Psoas muscle (tissue), 8 donors: ENCODE data around the gene WIPF1. TPM values are rescaled to one million over a fixed set of nuclear protein-coding genes. Genes with fewer than 3 reads are reported as not detected.

Experiments used
- ATAC-seq, 4 donors: fragments of 200-7000 bp; cut with Tn5 transposase; one replicate each; pipeline ENCODE4 v1.9.1; 2020; ENCODE audit warnings: moderate library complexity in 3 of 4, mild to moderate bottlenecking in 2 of 4
- DNase-seq, 2 donors: peaks; one replicate each; pipeline ENCODE4 v3.0.0-alpha.2; 2020
- H3K27ac ChIP-seq: fragments of 200-600 bp; one replicate; pipeline ENCODE4 v1.8.0; 2022
- H3K27me3 ChIP-seq, 3 donors: fragments of 200-600 bp in 1 of 3; one replicate each; pipeline versions ENCODE4 v1.6.1 to v1.8.0; 2013 to 2022; ENCODE audit warnings: low read length in 2 of 3, mild to moderate bottlenecking in 2 of 3, moderate library complexity in 1 of 3; ENCODE audit not compliant: insufficient read depth in 3 of 3
- H3K36me3 ChIP-seq, 2 donors: fragments of 200-600 bp in 1 of 2; one replicate each; pipeline versions ENCODE4 v1.6.1 to v1.8.0; 2013 to 2022; ENCODE audit warnings: low read depth in 1 of 2, mild to moderate bottlenecking in 1 of 2, moderate library complexity in 1 of 2; ENCODE audit not compliant: insufficient read depth in 1 of 2
- H3K4me1 ChIP-seq: fragments of 200-600 bp; one replicate; pipeline ENCODE4 v1.8.0; 2022
- H3K4me3 ChIP-seq: fragments of 200-600 bp; one replicate; pipeline ENCODE4 v1.8.0; 2022; ENCODE audit warnings: mild to moderate bottlenecking
- H3K9me3 ChIP-seq: fragments of 200-600 bp; one replicate; pipeline ENCODE4 v1.8.0; 2022
- CTCF ChIP-seq: fragments of 200-600 bp; IDR thresholded peaks from one replicate; pipeline ENCODE4 v1.8.0; 2022; ENCODE audit warnings: antibody characterized with exemption
- WGBS, 3 donors: extraction: QIAGEN DNeasy Blood & Tissue Kit; methylation state at CpG; one replicate each; pipeline versions ENCODE4 v1.1.6 to v1.1.7; 2013; 5-methylcytosine and 5-hydroxymethylcytosine counted together
- intact Hi-C, 2 donors: fragments of 100-400 bp; cut with DNase I; formaldehyde crosslinking; loops; one replicate each; pipeline versions ENCODE4 v1.11.0 to v1.14.2; 2022
- polyA plus RNA-seq, 3 donors: library from polyadenylated mRNA; stranded (reverse); fragments of 200-250 nt; gene quantifications; one replicate each; pipeline ENCODE4 v1.2.3, GENCODE V29; 2013
- total RNA-seq, 4 donors: library from RNA; stranded (reverse); fragmentation: NEBNext Ultra II Directional in 2 of 4; extraction: Animal tissue kit (Norgen Biotek cat#: 25700) in 2 of 4; gene quantifications; one replicate each; pipeline versions ENCODE4 v1.2.1 to v1.2.4, GENCODE V29; 2021 to 2023
- donor health status: healthy with polysubstance abuse.
- donor health status: DM: no; HTN: no; CAD: no; lungs with moderate emphysema.
- donor health status: Bipolar disorder and iron deficiency.
- donor health status: healthy.
- donor health status: DM: yes; HTN: yes; CAD: no.
- donor health status: DM: no; HTN: no; CAD: no.
- donor health status: DM: no; HTN: no; CAD: no.
- donor health status: DM: yes; HTN: yes; CAD: no.

WIPF1 gene
- total and polyA plus RNA-seq, 7 donors, result 3.4 to 10.0 (median 6.2) TPM

GRCh38 chr2:174561283-174561971 lies 36.2 kb downstream of the WIPF1 start:
- no peak overlapping the region for H3K27ac ChIP-seq
- TF ChIP-seq CTCF, result no peak
- DNase-seq, result peak; percentile 68 to 83
- ATAC-seq, result peak in 3 of 4 donors; percentile 67 to 76 (median 73)
- H3K36me3 ChIP-seq, result peaks cover 0 to 18% of the 10 kb centered on the region in 2 donors
- H3K4me3 ChIP-seq, result peak overlapping the region; percentile 6
- 8 to 11% (median 11%) methylated on average over 8 of the region's 8 CpGs for WGBS, 3 donors
- no peaks in the 10 kb centered on the region for H3K9me3 ChIP-seq
- H3K27me3 ChIP-seq, result no peaks in the 10 kb centered on the region
- intact Hi-C loops, result no loop called here
- peaks cover 5% of the 10 kb centered on the region for H3K4me1 ChIP-seq

GRCh38 chr2:174560737-174561136 lies 36.9 kb downstream of the WIPF1 start:
- Histone ChIP-seq H3K4me3 (no peak overlapping the region), H3K9me3 (no peaks in the 10 kb centered on the region), H3K4me1 (peaks cover 5% of the 10 kb centered on the region), H3K36me3 (peaks cover 0 to 11% of the 10 kb centered on the region in 2 donors), H3K27me3 (no peaks in the 10 kb centered on the region), H3K27ac (no peak overlapping the region)
- no peak for TF ChIP-seq CTCF
- intact Hi-C loops, result no loop called here
- ATAC-seq, result no peak
- DNase-seq, result no peak

- no peaks in the 10 kb centered on the region for H3K9me3 ChIP-seq
- intact Hi-C loops, result no loop called here
- no peaks in the 10 kb centered on the region for H3K27me3 ChIP-seq
- H3K4me1 ChIP-seq, result peaks cover 1% of the 10 kb centered on the region
- WGBS, 3 donors, result 46 to 54% (median 52%) methylated on average over 4 of the region's 4 CpGs
- no peak overlapping the region for H3K4me3 ChIP-seq
- no peak for TF ChIP-seq CTCF
- no peak overlapping the region for H3K27ac ChIP-seq
- DNase-seq (no peak), ATAC-seq (no peak)
- H3K36me3 ChIP-seq, result no peaks in the 10 kb centered on the region
Measured at GRCh38 chr2:174555998-174556397, 41.6 kb downstream of the WIPF1 start.

- Histone ChIP-seq H3K36me3 (no peaks in the 10 kb centered on the region), H3K27me3 (no peaks in the 10 kb centered on the region), H3K4me1 (no peaks in the 10 kb centered on the region), H3K9me3 (no peaks in the 10 kb centered on the region), H3K27ac (no peak overlapping the region), H3K4me3 (no peak overlapping the region)
- ATAC-seq (no peak), DNase-seq (no peak)
- no peak for TF ChIP-seq CTCF
- 66 to 72% (median 69%) methylated on average over 4 of the region's 4 CpGs for WGBS, 3 donors
- intact Hi-C loops, result no loop called here
Measured at GRCh38 chr2:174554529-174555150, 43.0 kb downstream of the WIPF1 start.
